HepG2 (cell line): ENCODE data around the gene SEC16A. TPM values are rescaled to one million over a fixed set of nuclear protein-coding genes. Genes with fewer than 3 reads are reported as not detected.
A peak's percentile ranks its signal among the peaks of the same experiment; 100 is the strongest.

Source experiments
- ATAC-seq: fragments of 200-7000 bp; cut with Tn5 transposase; 3 replicates; pipeline ENCODE4 v1.9.1; 2020; ENCODE audit warnings: mild to moderate bottlenecking, moderate library complexity
- BruUV-seq: library from RNA; stranded (reverse); fragments of 400-500 nt; replicated peaks from 2 replicates; lab custom pipeline; 2021; lab: Mats Ljungman, UMichigan
- CTCF ChIA-PET: fragments of 300-600 bp; formaldehyde crosslinking; extraction: SDS; loops from one replicate; lab custom pipeline; 2021; ENCODE audit warnings: low total read pairs, inconsistent platforms, low intra/inter-chr PET ratio; lab: Yijun Ruan, JAX
- POLR2A ChIA-PET: fragments of 350-600 bp; sonication (Branson Sonifier 250); formaldehyde crosslinking; loops from one replicate; lab custom pipeline; 2020; ENCODE audit warnings: antibody characterized with exemption, inconsistent platforms; lab: Yijun Ruan, JAX
- DNase-seq: peaks from one replicate; pipeline ENCODE4 v3.0.0-alpha.2; 2015; ENCODE audit warnings: low spot score
- FAIRE-seq: peaks from 3 replicates; lab custom pipeline; 2011; peaks lifted over from hg19 to GRCh38; lab: Jason Lieb, UNC
- H2AFZ ChIP-seq: one replicate; pipeline ENCODE4 v1.6.1; 2011; ENCODE audit warnings: low read length, inconsistent platforms
- H3K27ac ChIP-seq: fragments of 300-600 bp; 3 replicates; pipeline ENCODE4 v1.8.0; 2011; ENCODE audit warnings: mixed run types, mild to moderate bottlenecking, mixed read lengths, low read length, inconsistent platforms; ENCODE audit not compliant: insufficient read depth; ENCODE audit errors: extremely low read length
- H3K27me3 ChIP-seq, 2 experiments: fragments of 200-600 bp in 1 of 2; 2 replicates in 1 of 2; 3 replicates in 1 of 2; pipeline versions ENCODE4 v1.6.0 to v1.8.0; 2011; ENCODE audit warnings: low read length in 2 of 2, mild to moderate bottlenecking in 2 of 2, moderate library complexity in 2 of 2, inconsistent platforms in 1 of 2; ENCODE audit not compliant: insufficient read depth in 2 of 2, control insufficient read depth in 1 of 2
- H3K36me3 ChIP-seq, 2 experiments: fragments of 200-600 bp in 1 of 2; replicated peaks in 1 of 2; 2 replicates in 1 of 2; 3 replicates in 1 of 2; pipeline versions ENCODE4 v1.5.1 to v1.8.0; 2011; ENCODE audit warnings: low read length in 2 of 2, inconsistent platforms in 1 of 2; ENCODE audit not compliant: insufficient read depth in 2 of 2, control insufficient read depth in 1 of 2
- H3K4me1 ChIP-seq: 2 replicates; pipeline ENCODE4 v1.5.1; 2012; ENCODE audit warnings: low read length, inconsistent platforms; ENCODE audit not compliant: insufficient read depth
- H3K4me2 ChIP-seq: 2 replicates; pipeline ENCODE4 v1.6.0; 2011; ENCODE audit warnings: low read depth, low read length, inconsistent platforms
- H3K4me3 ChIP-seq, 3 experiments: fragments of 200-600 bp in 1 of 3; sonication (generic), shearing (Covaris generic) in 1 of 3; replicated peaks in 1 of 3; 2 replicates each; pipeline ENCODE4 v1.5.1; 2011 to 2016; ENCODE audit warnings: low read length in 3 of 3, inconsistent platforms in 2 of 3, low read depth in 2 of 3, mild to moderate bottlenecking in 2 of 3, control low read depth in 1 of 3, mixed read lengths in 1 of 3; ENCODE audit not compliant: insufficient read depth in 1 of 3
- H3K79me2 ChIP-seq: one replicate; pipeline ENCODE4 v1.6.1; 2011; ENCODE audit warnings: low read length, inconsistent platforms; ENCODE audit not compliant: insufficient read depth
- H3K9ac ChIP-seq: 2 replicates; pipeline ENCODE4 v1.6.0; 2011; ENCODE audit warnings: mild to moderate bottlenecking, low read depth, low read length, inconsistent platforms; ENCODE audit not compliant: insufficient read depth
- H3K9me3 ChIP-seq: 2 replicates; pipeline ENCODE4 v1.5.1; 2012; ENCODE audit warnings: mild to moderate bottlenecking, low read length
- H4K20me1 ChIP-seq: 2 replicates; pipeline ENCODE4 v1.6.0; 2011; ENCODE audit warnings: inconsistent platforms, mild to moderate bottlenecking, low read length, moderate library complexity; ENCODE audit not compliant: insufficient read depth
- CBX5 ChIP-seq: sonication (generic); formaldehyde crosslinking; IDR thresholded peaks from 2 replicates; pipeline ENCODE4 v1.4.0; 2020; ENCODE audit warnings: missing genetic modification reagents, borderline replicate concordance
- KDM4B ChIP-seq: sonication (generic); formaldehyde crosslinking; IDR thresholded peaks from 2 replicates; pipeline ENCODE4 v1.4.0; 2020; ENCODE audit warnings: missing genetic modification reagents
- NONO ChIP-seq, 2 experiments: fragments of 450-650 bp in 1 of 2; sonication (generic) in 1 of 2; formaldehyde crosslinking in 1 of 2; IDR thresholded peaks in 1 of 2; conservative IDR thresholded peaks in 1 of 2; 2 replicates each; pipeline versions ENCODE4 v1.6.1 to v1.8.0; 2017 to 2022; ENCODE audit warnings: mild to moderate bottlenecking in 1 of 2, missing genetic modification reagents in 1 of 2, moderate library complexity in 1 of 2
- PATZ1 ChIP-seq: sonication (generic); formaldehyde crosslinking; IDR thresholded peaks from 2 replicates; pipeline ENCODE4 v1.4.0; 2020; ENCODE audit warnings: missing genetic modification reagents
- SP2 ChIP-seq: sonication (generic); formaldehyde crosslinking; IDR thresholded peaks from 2 replicates; pipeline ENCODE4 v1.5.1; 2020; ENCODE audit warnings: mild to moderate bottlenecking, missing genetic modification reagents
- SRSF1 ChIP-seq: fragments of 200-400 bp; formaldehyde crosslinking; optimal IDR thresholded peaks from 2 replicates; pipeline ENCODE3; 2017; ENCODE audit warnings: mild to moderate bottlenecking, low read depth, low read length, moderate library complexity
- TERF1 ChIP-seq: sonication (generic); formaldehyde crosslinking; IDR thresholded peaks from 2 replicates; pipeline ENCODE4 v1.8.0; 2022; ENCODE audit warnings: mild to moderate bottlenecking, missing genetic modification reagents, moderate library complexity
- ZNF234 ChIP-seq: sonication (generic); formaldehyde crosslinking; conservative IDR thresholded peaks from 2 replicates; pipeline ENCODE4 v1.5.1; 2020; ENCODE audit warnings: mild to moderate bottlenecking, missing genetic modification reagents
- ZNF292 ChIP-seq: sonication (generic); formaldehyde crosslinking; IDR thresholded peaks from 2 replicates; pipeline ENCODE4 v1.8.1; 2022; ENCODE audit warnings: mild to moderate bottlenecking, low read depth, missing genetic modification reagents, borderline replicate concordance
- ZNF484 ChIP-seq: sonication (generic); formaldehyde crosslinking; IDR thresholded peaks from 2 replicates; pipeline ENCODE4 v1.5.1; 2020; ENCODE audit warnings: mild to moderate bottlenecking, low read depth, missing genetic modification reagents, borderline replicate concordance
- ZNF512 ChIP-seq: sonication (generic); formaldehyde crosslinking; IDR thresholded peaks from 2 replicates; pipeline ENCODE4 v1.4.0; 2020; ENCODE audit warnings: mild to moderate bottlenecking, missing genetic modification reagents
- ZNF572 ChIP-seq: sonication (generic); formaldehyde crosslinking; IDR thresholded peaks from 2 replicates; pipeline ENCODE4 v1.5.1; 2020; ENCODE audit warnings: mild to moderate bottlenecking, missing genetic modification reagents
- ZNF615 ChIP-seq: sonication (generic); formaldehyde crosslinking; IDR thresholded peaks from 2 replicates; pipeline ENCODE4 v1.5.0; 2020; ENCODE audit warnings: mild to moderate bottlenecking, missing genetic modification reagents, borderline replicate concordance
- ZNF619 ChIP-seq: sonication (generic); formaldehyde crosslinking; IDR thresholded peaks from 2 replicates; pipeline ENCODE4 v1.4.0; 2020; ENCODE audit warnings: mild to moderate bottlenecking, missing genetic modification reagents
- ZNF660 ChIP-seq: sonication (generic); formaldehyde crosslinking; IDR thresholded peaks from 2 replicates; pipeline ENCODE4 v1.5.1; 2020; ENCODE audit warnings: mild to moderate bottlenecking, low read depth, missing genetic modification reagents, borderline replicate concordance
- ZNF800 ChIP-seq: sonication (generic); formaldehyde crosslinking; IDR thresholded peaks from 2 replicates; pipeline ENCODE4 v1.4.0; 2020; ENCODE audit warnings: missing genetic modification reagents
- ZSCAN20 ChIP-seq: sonication (generic); formaldehyde crosslinking; IDR thresholded peaks from 2 replicates; pipeline ENCODE4 v1.4.0; 2020; ENCODE audit warnings: missing genetic modification reagents, mild to moderate bottlenecking, borderline replicate concordance
- ZSCAN31 ChIP-seq: sonication (generic); formaldehyde crosslinking; IDR thresholded peaks from 2 replicates; pipeline ENCODE4 v1.5.0; 2020; ENCODE audit warnings: low read depth, mild to moderate bottlenecking, missing genetic modification reagents
- WGBS: methylation state at CpG from one replicate; pipeline ENCODE4 v1.1.6; 2017; ENCODE audit warnings: low lambda C conversion rate; 5-methylcytosine and 5-hydroxymethylcytosine counted together
- in situ Hi-C: cut with HindIII; loops from 2 replicates; pipeline ENCODE4 v1.10.0; 2017; ENCODE audit warnings: low pct_unique_long_range_greater_than_20kb; ENCODE audit not compliant: extremely low pct_ligation_motif_present
- intact Hi-C: fragments of 100-400 bp; cut with micrococcal nuclease; formaldehyde crosslinking; loops from one replicate; pipeline ENCODE4 v1.10.0; 2022; ENCODE audit not compliant: unreplicated experiment
- polyA plus RNA-seq, 8 experiments: library from polyadenylated mRNA; depleted of rRNA in 3 of 8; stranded (reverse) in 7 of 8; unstranded in 1 of 8; fragments of >200 nt; fragmentation: Illumina TruSeq in 4 of 8; extraction: Trizol in 4 of 8; gene quantifications; 2 replicates each; pipeline versions ENCODE4 v1.2.1 to v1.2.3, GENCODE V29; 2011 to 2016; ENCODE audit warnings: low read depth in 4 of 8, missing spikeins in 1 of 8, mixed read lengths in 1 of 8; ENCODE audit not compliant: insufficient read depth in 1 of 8
- total RNA-seq, 5 experiments: library from RNA; depleted of rRNA; stranded (reverse); fragments of >200 nt; fragmentation: Illumina TruSeq; extraction: Trizol; gene quantifications; 2 replicates each; pipeline ENCODE4 v1.2.3, GENCODE V29; 2016; ENCODE audit warnings: low read depth in 1 of 5

The SEC16A gene
- total and polyA plus RNA-seq, 2 of the 13 experiments (the other 11 are each of a cell fraction or from before 2014, with no cell fraction given): 15.9 to 18.9 TPM

GRCh38 chr9:136526625-136527066 is 43.8 kb upstream of the SEC16A start:
- FAIRE-seq (no peak), DNase-seq (no peak), ATAC-seq (peak; percentile 28)
- intact Hi-C loops: no loop called here
- peaks cover 21% of the 10 kb centered on the region for H3K4me1 ChIP-seq
- no peaks in the 10 kb centered on the region for H4K20me1 ChIP-seq
- H2AFZ ChIP-seq: no peak overlapping the region
- no TSS peak for BruUV-seq
- no peak overlapping the region for H3K27ac ChIP-seq
- peaks cover 0 to 1% of the 10 kb centered on the region in 2 experiments; a peak in 1 of 5 replicates for H3K27me3 ChIP-seq
- ChIA-PET POLR2A (no interaction called here), CTCF (no interaction called here)
- H3K36me3 ChIP-seq: no peaks in the 10 kb centered on the region
- H3K79me2 ChIP-seq: no peaks in the 10 kb centered on the region
- no peaks in the 10 kb centered on the region for H3K9me3 ChIP-seq
- WGBS: no CpG with 5 or more reads among the region's 30 CpGs
- in situ Hi-C loops: no loop called here
- no peak overlapping the region for H3K9ac ChIP-seq
- no peak overlapping the region for H3K4me3 ChIP-seq
- H3K4me2 ChIP-seq: peak overlapping the region; percentile 49; the same call in 1 of the 2 replicates
- TF ChIP-seq SP2 (CRISPR knock-in tag) (no peak), KDM4B (CRISPR knock-in tag) (no peak), ZNF572 (CRISPR knock-in tag) (no peak), ZNF292 (no peak), ZNF619 (no peak), ZNF234 (CRISPR knock-in tag) (no peak), ZNF484 (no peak), NONO (IDR thresholded peaks at IDR 0.05) (no peak), NONO (CRISPR knock-in tag; conservative IDR thresholded peaks at IDR 0.05) (0 out of 2 replicates have a peak, but pooled peaks have one; percentile 33), ZNF800 (CRISPR knock-in tag) (no peak), SRSF1 (peak; percentile 66), ZNF512 (CRISPR knock-in tag) (no peak), TERF1 (CRISPR knock-in tag) (no peak), CBX5 (CRISPR knock-in tag) (no peak), ZSCAN31 (no peak), PATZ1 (CRISPR knock-in tag) (no peak), ZNF660 (no peak), ZNF615 (CRISPR knock-in tag) (no peak), ZSCAN20 (CRISPR knock-in tag) (no peak)
